Endothelial cell (in vitro differentiated cells): ENCODE data around the gene LARP6. TPM values are rescaled to one million over a fixed set of nuclear protein-coding genes. Genes with fewer than 3 reads are reported as not detected.

Experiments
- DNase-seq: peaks from one replicate; pipeline ENCODE4 v3.0.0; 2021; ENCODE audit warnings: low spot score
- H3K27ac Mint-ChIP-seq: one replicate; pipeline ENCODE4 v1.8.0; 2021; ENCODE audit warnings: mixed read lengths, inconsistent platforms; ENCODE audit not compliant: unreplicated experiment
- H3K27me3 Mint-ChIP-seq: one replicate; pipeline ENCODE4 v1.8.0; 2021; ENCODE audit warnings: mild to moderate bottlenecking, moderate library complexity, mixed read lengths, inconsistent platforms; ENCODE audit not compliant: unreplicated experiment
- H3K36me3 Mint-ChIP-seq: one replicate; pipeline ENCODE4 v1.8.0; 2021; ENCODE audit warnings: mild to moderate bottlenecking, low read depth, mixed read lengths, inconsistent platforms; ENCODE audit not compliant: unreplicated experiment
- H3K4me1 Mint-ChIP-seq: one replicate; pipeline ENCODE4 v1.8.0; 2021; ENCODE audit warnings: mild to moderate bottlenecking, mixed read lengths, inconsistent platforms; ENCODE audit not compliant: unreplicated experiment
- H3K4me3 Mint-ChIP-seq: one replicate; pipeline ENCODE4 v1.8.0; 2021; ENCODE audit warnings: mild to moderate bottlenecking, mixed read lengths, inconsistent platforms; ENCODE audit not compliant: unreplicated experiment
- H3K9me3 Mint-ChIP-seq: one replicate; pipeline ENCODE4 v1.8.0; 2021; ENCODE audit warnings: mixed read lengths, inconsistent platforms; ENCODE audit not compliant: unreplicated experiment
- total RNA-seq: library from RNA; stranded (reverse); fragmentation: NEBNext Ultra II Directional; extraction: Animal tissue kit (Norgen Biotek cat#: 25700); gene quantifications from one replicate; pipeline ENCODE4 v1.2.1, GENCODE V29; 2021; ENCODE audit not compliant: unreplicated experiment
- TF ChIP-seq, protein P1 (sequence below): fragments of 200-600 bp; sonication (generic); IDR thresholded peaks from one replicate; pipeline ENCODE4 v1.5.0; 2021; ENCODE audit warnings: antibody characterized with exemption; ENCODE audit not compliant: unreplicated experiment

Gene LARP6
- total RNA-seq, 1 donor from 2014 or later, result 4.5 TPM

DNA sequence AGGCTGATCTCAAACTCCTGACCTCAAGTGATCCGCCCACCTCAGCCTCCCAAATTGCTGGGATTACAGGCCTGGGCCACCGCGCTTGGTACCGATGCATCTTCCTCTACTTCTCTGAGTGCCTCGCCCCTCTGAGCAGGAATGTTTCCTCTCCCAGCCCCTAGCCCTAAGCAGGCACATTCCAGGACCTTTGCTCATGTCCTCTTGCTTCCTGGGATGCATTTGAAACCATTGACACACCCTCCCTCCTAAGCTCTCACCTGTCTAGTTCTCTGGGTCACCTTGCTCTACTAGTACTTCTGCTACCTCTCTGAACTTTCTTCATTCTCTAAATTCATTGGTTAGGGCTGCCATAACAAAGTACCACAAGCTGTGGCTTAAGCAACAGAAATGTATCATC lies 72.7 kb downstream of the LARP6 start:
- H3K27ac Mint-ChIP-seq, result no peak overlapping the region
- no peak overlapping the region for H3K4me3 Mint-ChIP-seq
- TF ChIP-seq, protein P1, sequence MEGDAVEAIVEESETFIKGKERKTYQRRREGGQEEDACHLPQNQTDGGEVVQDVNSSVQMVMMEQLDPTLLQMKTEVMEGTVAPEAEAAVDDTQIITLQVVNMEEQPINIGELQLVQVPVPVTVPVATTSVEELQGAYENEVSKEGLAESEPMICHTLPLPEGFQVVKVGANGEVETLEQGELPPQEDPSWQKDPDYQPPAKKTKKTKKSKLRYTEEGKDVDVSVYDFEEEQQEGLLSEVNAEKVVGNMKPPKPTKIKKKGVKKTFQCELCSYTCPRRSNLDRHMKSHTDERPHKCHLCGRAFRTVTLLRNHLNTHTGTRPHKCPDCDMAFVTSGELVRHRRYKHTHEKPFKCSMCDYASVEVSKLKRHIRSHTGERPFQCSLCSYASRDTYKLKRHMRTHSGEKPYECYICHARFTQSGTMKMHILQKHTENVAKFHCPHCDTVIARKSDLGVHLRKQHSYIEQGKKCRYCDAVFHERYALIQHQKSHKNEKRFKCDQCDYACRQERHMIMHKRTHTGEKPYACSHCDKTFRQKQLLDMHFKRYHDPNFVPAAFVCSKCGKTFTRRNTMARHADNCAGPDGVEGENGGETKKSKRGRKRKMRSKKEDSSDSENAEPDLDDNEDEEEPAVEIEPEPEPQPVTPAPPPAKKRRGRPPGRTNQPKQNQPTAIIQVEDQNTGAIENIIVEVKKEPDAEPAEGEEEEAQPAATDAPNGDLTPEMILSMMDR, result no peak
- no peaks in the 10 kb centered on the region for H3K9me3 Mint-ChIP-seq
- no peak for DNase-seq
- H3K27me3 Mint-ChIP-seq, result no peaks in the 10 kb centered on the region
- no peaks in the 10 kb centered on the region for H3K4me1 Mint-ChIP-seq
- H3K36me3 Mint-ChIP-seq, result no peaks in the 10 kb centered on the region

Other genes with a start within 250 kb of the LARP6 start
- gene UACA, start 90.6 kb downstream of the LARP6 start, total RNA-seq, result 34.2 TPM
- gene THAP10, start 38.3 kb upstream of the LARP6 start, total RNA-seq, result 1.9 TPM
- gene LRRC49, start 38.7 kb upstream of the LARP6 start, total RNA-seq, result 4.2 TPM